Neural progenitor cell (in vitro differentiated cells): ENCODE results near the gene ACTA1.

Experiments
- EZH2 ChIP-seq: fragments of 200-600 bp; sonication (generic); IDR thresholded peaks from 2 replicates; pipeline ENCODE4 v1.6.1; 2017; ENCODE audit warnings: antibody characterized with exemption, mild to moderate bottlenecking, moderate library complexity
- EZH2phosphoT487 ChIP-seq: fragments of 200-600 bp; sonication (generic); IDR thresholded peaks from 2 replicates; pipeline ENCODE4 v1.6.1; 2017; ENCODE audit warnings: antibody characterized with exemption
- TF ChIP-seq, protein P1 (sequence below): fragments of 200-600 bp; sonication (generic); IDR thresholded peaks from 2 replicates; pipeline ENCODE4 v1.5.1; 2017; ENCODE audit warnings: antibody characterized with exemption, mild to moderate bottlenecking

DNA sequence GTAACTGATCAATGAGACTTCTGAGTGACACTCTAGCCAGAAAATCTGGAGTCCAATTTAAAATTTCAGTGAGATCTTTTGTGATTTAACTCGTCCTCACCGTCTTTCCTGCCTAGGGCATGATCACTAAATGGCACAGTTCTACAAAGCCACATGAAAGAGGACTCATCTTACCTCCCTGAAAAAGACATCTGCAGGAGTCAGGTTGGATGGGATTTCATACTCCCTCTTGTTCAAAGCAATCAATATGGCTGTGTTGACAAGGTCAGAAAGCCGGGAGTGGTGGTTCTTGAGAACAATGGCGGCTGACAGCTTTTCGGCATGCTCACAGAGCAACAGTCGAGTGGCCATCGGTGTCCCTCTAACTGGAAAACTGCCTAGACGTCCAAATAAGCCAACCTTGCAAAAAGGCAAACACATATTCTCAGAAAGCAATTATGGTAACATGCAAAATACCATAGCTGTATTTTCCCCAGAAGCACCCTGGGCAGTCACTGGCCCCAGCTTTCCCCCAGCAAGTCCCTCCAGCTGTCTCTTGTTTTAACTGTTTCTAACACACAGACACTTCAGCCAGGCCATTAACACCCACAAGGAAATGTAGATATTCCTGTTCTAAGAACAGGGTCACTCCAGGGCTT, 36.6 kb upstream of the ACTA1 start:
- TF ChIP-seq, protein P1, sequence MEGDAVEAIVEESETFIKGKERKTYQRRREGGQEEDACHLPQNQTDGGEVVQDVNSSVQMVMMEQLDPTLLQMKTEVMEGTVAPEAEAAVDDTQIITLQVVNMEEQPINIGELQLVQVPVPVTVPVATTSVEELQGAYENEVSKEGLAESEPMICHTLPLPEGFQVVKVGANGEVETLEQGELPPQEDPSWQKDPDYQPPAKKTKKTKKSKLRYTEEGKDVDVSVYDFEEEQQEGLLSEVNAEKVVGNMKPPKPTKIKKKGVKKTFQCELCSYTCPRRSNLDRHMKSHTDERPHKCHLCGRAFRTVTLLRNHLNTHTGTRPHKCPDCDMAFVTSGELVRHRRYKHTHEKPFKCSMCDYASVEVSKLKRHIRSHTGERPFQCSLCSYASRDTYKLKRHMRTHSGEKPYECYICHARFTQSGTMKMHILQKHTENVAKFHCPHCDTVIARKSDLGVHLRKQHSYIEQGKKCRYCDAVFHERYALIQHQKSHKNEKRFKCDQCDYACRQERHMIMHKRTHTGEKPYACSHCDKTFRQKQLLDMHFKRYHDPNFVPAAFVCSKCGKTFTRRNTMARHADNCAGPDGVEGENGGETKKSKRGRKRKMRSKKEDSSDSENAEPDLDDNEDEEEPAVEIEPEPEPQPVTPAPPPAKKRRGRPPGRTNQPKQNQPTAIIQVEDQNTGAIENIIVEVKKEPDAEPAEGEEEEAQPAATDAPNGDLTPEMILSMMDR: no peak
- TF ChIP-seq EZH2 (no peak), EZH2phosphoT487 (no peak)
